WTC11 (cell line): Measurements from ENCODE around the gene NAPSA. TPM values are rescaled to one million over a fixed set of nuclear protein-coding genes. Genes with fewer than 3 reads are reported as not detected.

ENCODE experiments used
- ATAC-seq: fragments of 200-7000 bp; cut with Tn5 transposase; 2 replicates; pipeline ENCODE4 v1.10.0; 2021; ENCODE audit warnings: mild to moderate bottlenecking, moderate library complexity
- CTCF ChIA-PET: fragments of 300-600 bp; sonication (Branson Sonifier 250); formaldehyde crosslinking; loops from one replicate; lab custom pipeline; 2021; ENCODE audit warnings: antibody characterized with exemption; lab: Charles Lee
- POLR2A ChIA-PET: fragments of 350-600 bp; sonication (Branson Sonifier 250); formaldehyde crosslinking; loops from one replicate; lab custom pipeline; 2021; ENCODE audit warnings: antibody characterized with exemption; lab: Charles Lee
- DNase-seq: peaks from one replicate; pipeline ENCODE4 v3.0.0; 2021; ENCODE audit warnings: low spot score
- H3K27ac Mint-ChIP-seq: 2 replicates; pipeline ENCODE4 v1.8.0; 2021; ENCODE audit warnings: mixed read lengths
- H3K27me3 Mint-ChIP-seq: 2 replicates; pipeline ENCODE4 v1.8.0; 2021; ENCODE audit warnings: low read depth, mild to moderate bottlenecking, moderate library complexity, mixed read lengths
- H3K36me3 Mint-ChIP-seq: 2 replicates; pipeline ENCODE4 v1.8.0; 2021; ENCODE audit warnings: mixed read lengths
- H3K4me1 Mint-ChIP-seq: 2 replicates; pipeline ENCODE4 v1.8.0; 2022; ENCODE audit warnings: mixed read lengths
- H3K4me3 Mint-ChIP-seq: 2 replicates; pipeline ENCODE4 v1.8.0; 2021; ENCODE audit warnings: mild to moderate bottlenecking, moderate library complexity, mixed read lengths
- H3K9me3 Mint-ChIP-seq: 2 replicates; pipeline ENCODE4 v1.8.0; 2021; ENCODE audit warnings: mixed read lengths
- ARID4B ChIP-seq: sonication (generic); formaldehyde crosslinking; IDR thresholded peaks from 2 replicates; pipeline ENCODE4 v1.8.0; 2023; ENCODE audit warnings: missing genetic modification reagents, mild to moderate bottlenecking, borderline replicate concordance
- CDX4 ChIP-seq: fragments of 250-450 bp; sonication (Bioruptor Pico); IDR thresholded peaks from 2 replicates; pipeline ENCODE4 v1.9.0; 2021; ENCODE audit warnings: moderate library complexity, mild to moderate bottlenecking, inconsistent platforms, borderline replicate concordance
- CREB1 ChIP-seq: sonication (generic); formaldehyde crosslinking; IDR thresholded peaks from 2 replicates; pipeline ENCODE4 v1.8.0; 2023; ENCODE audit warnings: mild to moderate bottlenecking, missing genetic modification reagents
- E2F1 ChIP-seq: sonication (generic); formaldehyde crosslinking; IDR thresholded peaks from 2 replicates; pipeline ENCODE4 v1.8.0; 2022; ENCODE audit warnings: mild to moderate bottlenecking, missing genetic modification reagents
- E2F5 ChIP-seq: sonication (generic); formaldehyde crosslinking; IDR thresholded peaks from 2 replicates; pipeline ENCODE4 v1.8.1; 2022; ENCODE audit warnings: mild to moderate bottlenecking, moderate library complexity, missing genetic modification reagents
- FOXP4 ChIP-seq: sonication (generic); formaldehyde crosslinking; IDR thresholded peaks from 2 replicates; pipeline ENCODE4 v1.8.0; 2022; ENCODE audit warnings: mild to moderate bottlenecking, missing genetic modification reagents
- GRHL2 ChIP-seq: fragments of 250-450 bp; sonication (Bioruptor Pico); IDR thresholded peaks from 2 replicates; pipeline ENCODE4 v1.8.0; 2022; ENCODE audit warnings: mild to moderate bottlenecking, moderate library complexity; ENCODE audit not compliant: insufficient replicate concordance, severe bottlenecking
- HMGA2 ChIP-seq: fragments of 250-450 bp; sonication (Bioruptor Pico); IDR thresholded peaks from 2 replicates; pipeline ENCODE4 v1.4.0; 2021; ENCODE audit warnings: mild to moderate bottlenecking, moderate library complexity
- ZBTB43 ChIP-seq: sonication (generic); formaldehyde crosslinking; IDR thresholded peaks from 2 replicates; pipeline ENCODE4 v1.8.1; 2023; ENCODE audit warnings: mild to moderate bottlenecking, missing genetic modification reagents
- ZNF232 ChIP-seq: sonication (generic); formaldehyde crosslinking; IDR thresholded peaks from 2 replicates; pipeline ENCODE4 v1.8.0; 2022; ENCODE audit warnings: mild to moderate bottlenecking, missing genetic modification reagents
- ZNF416 ChIP-seq: fragments of 250-450 bp; sonication (Bioruptor Pico); IDR thresholded peaks from 2 replicates; pipeline ENCODE4 v1.9.0; 2021; ENCODE audit warnings: mild to moderate bottlenecking, inconsistent platforms
- total RNA-seq: library from RNA; stranded (reverse); gene quantifications from 3 replicates; pipeline ENCODE4 v1.2.3, GENCODE V29; 2021

The NAPSA gene
- total RNA-seq, 1 experiment from 2014 or later: 2.7 TPM

GRCh38 chr19:50320596-50320995, 44.8 kb downstream of the NAPSA start (continued):
- no peak for TF ChIP-seq E2F5 (CRISPR knock-in tag)
- TF ChIP-seq CDX4: no peak
- TF ChIP-seq CREB1 (CRISPR knock-in tag): no peak
- no peak for TF ChIP-seq E2F1 (CRISPR knock-in tag)
- no peak for TF ChIP-seq ZBTB43 (CRISPR knock-in tag)

GRCh38 chr19:50320051-50320450, 45.4 kb downstream of the NAPSA start:
- POLR2A ChIA-PET: no interaction called here
- H3K27me3 Mint-ChIP-seq: peaks cover 14% of the 10 kb centered on the region
- H3K4me1 Mint-ChIP-seq: peaks cover 29% of the 10 kb centered on the region
- H3K9me3 Mint-ChIP-seq: no peaks in the 10 kb centered on the region
- no peak overlapping the region for H3K4me3 Mint-ChIP-seq
- no peak for DNase-seq
- peaks cover 8% of the 10 kb centered on the region for H3K36me3 Mint-ChIP-seq
- ATAC-seq: no peak
- CTCF ChIA-PET: interaction anchor here (1.4 kb wide), 1 partner anchor 172 kb away, joined by 4 read pairs; no protein-coding TSS in a partner anchor
- TF ChIP-seq E2F1 (CRISPR knock-in tag) (no peak), HMGA2 (no peak), ZNF232 (no peak), FOXP4 (CRISPR knock-in tag) (no peak), ARID4B (CRISPR knock-in tag) (no peak), E2F5 (CRISPR knock-in tag) (no peak), GRHL2 (CRISPR knock-in tag) (no peak), ZNF416 (no peak)
- no peak overlapping the region for H3K27ac Mint-ChIP-seq
